Mesenchymal stem cell (in vitro differentiated cells and primary cell): ENCODE results near the gene ARHGEF4.

ENCODE experiments used
- DNase-seq: peaks from one replicate; pipeline ENCODE4 v3.0.0-alpha.2; 2013
- H2AFZ ChIP-seq: one replicate; pipeline ENCODE4 v1.6.1; 2013; ENCODE audit warnings: low read depth, mild to moderate bottlenecking, control low read depth, inconsistent platforms, low read length, moderate library complexity
- H2AK5ac ChIP-seq: 2 replicates; pipeline ENCODE4 v1.6.1; 2013; ENCODE audit warnings: low read length, moderate library complexity, mild to moderate bottlenecking, inconsistent platforms; ENCODE audit not compliant: severe bottlenecking
- H2BK120ac ChIP-seq: one replicate; pipeline ENCODE4 v1.6.1; 2013; ENCODE audit warnings: low read depth, mild to moderate bottlenecking, inconsistent platforms, low read length, moderate library complexity
- H2BK12ac ChIP-seq, 2 experiments: one replicate each; pipeline ENCODE4 v1.6.1; 2013; ENCODE audit warnings: inconsistent platforms in 2 of 2, low read length in 2 of 2, mild to moderate bottlenecking in 2 of 2, moderate library complexity in 2 of 2, control low read depth in 1 of 2
- H2BK15ac ChIP-seq: one replicate; pipeline ENCODE4 v1.6.1; 2013; ENCODE audit warnings: mild to moderate bottlenecking, low read depth, inconsistent platforms; ENCODE audit not compliant: poor library complexity, severe bottlenecking
- H2BK5ac ChIP-seq: 2 replicates; pipeline ENCODE4 v1.6.1; 2013; ENCODE audit warnings: low read depth, mild to moderate bottlenecking, low read length, control low read depth, inconsistent platforms; ENCODE audit not compliant: poor library complexity, severe bottlenecking
- H3K14ac ChIP-seq, 2 experiments: one replicate each; pipeline ENCODE4 v1.6.1; 2013; ENCODE audit warnings: inconsistent platforms in 2 of 2, low read length in 2 of 2, control low read depth in 1 of 2, mild to moderate bottlenecking in 1 of 2, moderate library complexity in 1 of 2
- H3K18ac ChIP-seq, 2 experiments: one replicate each; pipeline ENCODE4 v1.6.1; 2013; ENCODE audit warnings: inconsistent platforms in 2 of 2, low read length in 2 of 2, control low read depth in 1 of 2, low read depth in 1 of 2, mild to moderate bottlenecking in 1 of 2
- H3K23ac ChIP-seq, 2 experiments: one replicate each; pipeline ENCODE4 v1.6.1; 2013; ENCODE audit warnings: inconsistent platforms in 2 of 2, low read length in 2 of 2, mild to moderate bottlenecking in 2 of 2, moderate library complexity in 2 of 2, control low read depth in 1 of 2
- H3K27ac ChIP-seq: 2 replicates; pipeline ENCODE4 v1.5.1; 2013; ENCODE audit warnings: mild to moderate bottlenecking, moderate library complexity, low read length, control low read depth, inconsistent platforms; ENCODE audit not compliant: poor library complexity, severe bottlenecking
- H3K27me3 ChIP-seq, 2 experiments: 2 replicates each; pipeline versions ENCODE4 v1.6.1 to v1.7.0; 2013; ENCODE audit warnings: low read length in 2 of 2, mild to moderate bottlenecking in 2 of 2, moderate library complexity in 2 of 2, control low read depth in 1 of 2, inconsistent platforms in 1 of 2; ENCODE audit not compliant: control insufficient read depth in 1 of 2, insufficient read depth in 1 of 2
- H3K36me3 ChIP-seq, 2 experiments: 2 replicates each; pipeline versions ENCODE4 v1.6.1 to v1.7.0; 2013; ENCODE audit warnings: low read length in 2 of 2, control low read depth in 1 of 2, inconsistent platforms in 1 of 2, low read depth in 1 of 2, mild to moderate bottlenecking in 1 of 2; ENCODE audit not compliant: insufficient read depth in 2 of 2, control insufficient read depth in 1 of 2
- H3K4ac ChIP-seq, 2 experiments: one replicate each; pipeline ENCODE4 v1.6.1; 2013; ENCODE audit warnings: inconsistent platforms in 2 of 2, low read length in 2 of 2, mild to moderate bottlenecking in 2 of 2, moderate library complexity in 2 of 2, control low read depth in 1 of 2, low read depth in 1 of 2
- H3K4me1 ChIP-seq: 2 replicates; pipeline ENCODE4 v1.6.1; 2013; ENCODE audit warnings: low read depth, low read length, control low read depth; ENCODE audit not compliant: control insufficient read depth, insufficient read depth
- H3K4me2 ChIP-seq: 2 replicates; pipeline ENCODE4 v1.6.1; 2013; ENCODE audit warnings: low read length, mild to moderate bottlenecking, inconsistent platforms; ENCODE audit not compliant: poor library complexity, severe bottlenecking
- H3K4me3 ChIP-seq, 2 experiments: 2 replicates each; pipeline versions ENCODE4 v1.5.1 to v1.7.0; 2013; ENCODE audit warnings: low read length in 2 of 2, mild to moderate bottlenecking in 2 of 2, control low read depth in 1 of 2, low read depth in 1 of 2; ENCODE audit not compliant: insufficient read depth in 1 of 2
- H3K79me1 ChIP-seq: replicated peaks from 2 replicates; pipeline ENCODE4 v1.6.1; 2013; ENCODE audit warnings: mild to moderate bottlenecking, control low read depth, low read length, inconsistent platforms; ENCODE audit not compliant: poor library complexity, severe bottlenecking
- H3K9ac ChIP-seq: 2 replicates; pipeline ENCODE4 v1.7.0; 2013; ENCODE audit warnings: mild to moderate bottlenecking, low read length, moderate library complexity
- H3K9me3 ChIP-seq: 2 replicates; pipeline ENCODE4 v1.7.0; 2013; ENCODE audit warnings: mild to moderate bottlenecking, low read length; ENCODE audit not compliant: control insufficient read depth
- H4K8ac ChIP-seq: one replicate; pipeline ENCODE4 v1.6.1; 2013; ENCODE audit warnings: inconsistent platforms, mild to moderate bottlenecking, low read length, moderate library complexity
- H4K91ac ChIP-seq: one replicate; pipeline ENCODE4 v1.6.1; 2013; ENCODE audit warnings: mild to moderate bottlenecking, low read length, inconsistent platforms
- WGBS: methylation state at CpG from one replicate; pipeline ENCODE4 v1.1.7; 2013; ENCODE audit warnings: mixed read lengths; 5-methylcytosine and 5-hydroxymethylcytosine counted together

Gene ARHGEF4

GRCh38 chr2:130882991-130883390 lies 46.3 kb downstream of the ARHGEF4 start:
- Histone ChIP-seq H2BK12ac (no peak overlapping the region), H4K8ac (no peak overlapping the region), H3K4me1 (no peaks in the 10 kb centered on the region), H3K9me3 (peaks cover 4% of the 10 kb centered on the region), H3K4me2 (no peak overlapping the region), H2BK5ac (no peak overlapping the region), H3K79me1 (no peaks in the 10 kb centered on the region), H2BK15ac (no peak overlapping the region), H3K14ac (no peak overlapping the region), H3K36me3 (no peaks in the 10 kb centered on the region), H3K27me3 (peaks cover 0 to 15% of the 10 kb centered on the region in 2 experiments), H3K4me3 (no peak overlapping the region), H3K18ac (no peak overlapping the region), H3K27ac (no peak overlapping the region), H4K91ac (no peak overlapping the region), H2AK5ac (no peak overlapping the region), H3K4ac (no peak overlapping the region), H3K23ac (no peak overlapping the region), H2BK120ac (no peak overlapping the region), H3K9ac (no peak overlapping the region), H2AFZ (no peak overlapping the region)
- DNase-seq = no peak
- 86% methylated on average over 6 of the region's 6 CpGs for WGBS

- no peak overlapping the region for H2BK5ac ChIP-seq
- no peaks in the 10 kb centered on the region for H3K4me1 ChIP-seq
- no peak overlapping the region for H2BK15ac ChIP-seq
- H3K14ac ChIP-seq = no peak overlapping the region
- H3K4me3 ChIP-seq = no peak overlapping the region
- H2AFZ ChIP-seq = no peak overlapping the region
- no peak overlapping the region for H2BK12ac ChIP-seq
- peaks cover 0 to 15% of the 10 kb centered on the region in 2 experiments for H3K27me3 ChIP-seq
- no peak overlapping the region for H2AK5ac ChIP-seq
- H3K27ac ChIP-seq = no peak overlapping the region
- H3K9ac ChIP-seq = no peak overlapping the region
- no peak overlapping the region for H4K8ac ChIP-seq
- 66% methylated on average over 4 of the region's 4 CpGs for WGBS
- no peak overlapping the region for H3K18ac ChIP-seq
- H3K36me3 ChIP-seq = no peaks in the 10 kb centered on the region
- H3K79me1 ChIP-seq = no peaks in the 10 kb centered on the region
- H3K4me2 ChIP-seq = no peak overlapping the region
- peaks cover 1% of the 10 kb centered on the region for H3K9me3 ChIP-seq
- no peak overlapping the region for H3K4ac ChIP-seq
- H4K91ac ChIP-seq = no peak overlapping the region
- no peak overlapping the region for H2BK120ac ChIP-seq
- DNase-seq = no peak
- no peak overlapping the region for H3K23ac ChIP-seq
Observed at GRCh38 chr2:130883496-130883895, 46.8 kb downstream of the ARHGEF4 start.

GRCh38 chr2:130884013-130884412 lies 47.3 kb downstream of the ARHGEF4 start:
- Histone ChIP-seq H3K9me3 (no peaks in the 10 kb centered on the region), H3K4me1 (no peaks in the 10 kb centered on the region)

GRCh38 chr2:130884503-130884902 lies 47.8 kb downstream of the ARHGEF4 start:
- no peak overlapping the region for H2AFZ ChIP-seq
- no peaks in the 10 kb centered on the region for H3K9me3 ChIP-seq
- H2BK5ac ChIP-seq = no peak overlapping the region
- H4K91ac ChIP-seq = no peak overlapping the region
- no peaks in the 10 kb centered on the region for H3K79me1 ChIP-seq
- no peak overlapping the region for H3K23ac ChIP-seq
- H3K9ac ChIP-seq = no peak overlapping the region
- no peaks in the 10 kb centered on the region for H3K4me1 ChIP-seq
- peaks cover 0 to 15% of the 10 kb centered on the region in 2 experiments for H3K27me3 ChIP-seq
- H3K14ac ChIP-seq = no peak overlapping the region
- no peak overlapping the region for H3K27ac ChIP-seq
- H2BK120ac ChIP-seq = no peak overlapping the region
- DNase-seq = no peak
- H2AK5ac ChIP-seq = no peak overlapping the region
- H3K18ac ChIP-seq = no peak overlapping the region
- no peaks in the 10 kb centered on the region for H3K36me3 ChIP-seq
- H2BK15ac ChIP-seq = no peak overlapping the region
- no peak overlapping the region for H2BK12ac ChIP-seq
- no peak overlapping the region for H3K4me3 ChIP-seq
- no peak overlapping the region for H3K4me2 ChIP-seq
- H3K4ac ChIP-seq = no peak overlapping the region
- whole genome bisulfite sequencing = 82% methylated on average over 6 of the region's 7 CpGs
- H4K8ac ChIP-seq = no peak overlapping the region

More at GRCh38 chr2:130884013-130884412, 47.3 kb downstream of the ARHGEF4 start:
- H2BK15ac ChIP-seq = no peak overlapping the region
- no peak overlapping the region for H2AK5ac ChIP-seq
- no peak overlapping the region for H2AFZ ChIP-seq
- no peak overlapping the region for H4K91ac ChIP-seq
- H3K4ac ChIP-seq = no peak overlapping the region
- no peak overlapping the region for H3K4me3 ChIP-seq
- WGBS = 83% methylated on average over 1 of the region's 4 CpGs
- peaks cover 0 to 15% of the 10 kb centered on the region in 2 experiments for H3K27me3 ChIP-seq
- H3K9ac ChIP-seq = no peak overlapping the region
- H3K14ac ChIP-seq = no peak overlapping the region
- no peak overlapping the region for H3K4me2 ChIP-seq
- no peak overlapping the region for H3K18ac ChIP-seq
- H3K36me3 ChIP-seq = no peaks in the 10 kb centered on the region
- H2BK12ac ChIP-seq = no peak overlapping the region
- no peak overlapping the region for H3K23ac ChIP-seq
- H2BK5ac ChIP-seq = no peak overlapping the region
- no peak overlapping the region for H3K27ac ChIP-seq
- H4K8ac ChIP-seq = no peak overlapping the region
- no peak for DNase-seq
- H3K79me1 ChIP-seq = no peaks in the 10 kb centered on the region
- no peak overlapping the region for H2BK120ac ChIP-seq
